Activated T-helper 1 cell treated with Interleukin-2 at 50 U/mL for 16 hours (primary cell): Measurements from ENCODE around the gene ZNF20.
"Not testable (repeated sequence)": the region's sequence is repeated elsewhere in the genome, so short reads cannot be mapped to it uniquely, and the experiment has no call there.

Experiments used
- DNase-seq: peaks from one replicate; pipeline ENCODE4 v3.0.0-alpha.2; 2020; ENCODE audit warnings: low read depth

The ZNF20 gene

GRCh38 chr19:12112701-12113100, 27.4 kb downstream of the ZNF20 start:
- no peak for DNase-seq

GRCh38 chr19:12111943-12112637, 28.1 kb downstream of the ZNF20 start:
- no peak for DNase-seq

- DNase-seq = no peak
These were observed 29.0 kb downstream of the ZNF20 start for GRCh38 chr19:12111176-12111575.

GRCh38 chr19:12103909-12104308, 36.2 kb downstream of the ZNF20 start:
- not testable (repeated sequence) for DNase-seq

GRCh38 chr19:12098040-12098439, 42.1 kb downstream of the ZNF20 start:
- DNase-seq = no peak

GRCh38 chr19:12095111-12095790, 44.9 kb downstream of the ZNF20 start:
- no peak for DNase-seq

- no peak for DNase-seq
These were observed 46.4 kb downstream of the ZNF20 start for GRCh38 chr19:12093777-12094176.

- no peak for DNase-seq
These were observed 47.2 kb downstream of the ZNF20 start for GRCh38 chr19:12092956-12093355.

- no peak for DNase-seq
These were observed 47.9 kb downstream of the ZNF20 start for GRCh38 chr19:12092065-12092867.

GRCh38 chr19:12090807-12091206, 49.3 kb downstream of the ZNF20 start:
- peak; percentile 10 for DNase-seq

GRCh38 chr19:12085074-12085818, 54.9 kb downstream of the ZNF20 start:
- DNase-seq = no peak

GRCh38 chr19:12083336-12083735, 56.8 kb downstream of the ZNF20 start:
- not testable (repeated sequence) for DNase-seq
